ENCODE measurements around the gene TWF2.
A peak's percentile ranks its signal among the peaks of the same experiment; 100 is the strongest.

Gene TWF2

DNA sequence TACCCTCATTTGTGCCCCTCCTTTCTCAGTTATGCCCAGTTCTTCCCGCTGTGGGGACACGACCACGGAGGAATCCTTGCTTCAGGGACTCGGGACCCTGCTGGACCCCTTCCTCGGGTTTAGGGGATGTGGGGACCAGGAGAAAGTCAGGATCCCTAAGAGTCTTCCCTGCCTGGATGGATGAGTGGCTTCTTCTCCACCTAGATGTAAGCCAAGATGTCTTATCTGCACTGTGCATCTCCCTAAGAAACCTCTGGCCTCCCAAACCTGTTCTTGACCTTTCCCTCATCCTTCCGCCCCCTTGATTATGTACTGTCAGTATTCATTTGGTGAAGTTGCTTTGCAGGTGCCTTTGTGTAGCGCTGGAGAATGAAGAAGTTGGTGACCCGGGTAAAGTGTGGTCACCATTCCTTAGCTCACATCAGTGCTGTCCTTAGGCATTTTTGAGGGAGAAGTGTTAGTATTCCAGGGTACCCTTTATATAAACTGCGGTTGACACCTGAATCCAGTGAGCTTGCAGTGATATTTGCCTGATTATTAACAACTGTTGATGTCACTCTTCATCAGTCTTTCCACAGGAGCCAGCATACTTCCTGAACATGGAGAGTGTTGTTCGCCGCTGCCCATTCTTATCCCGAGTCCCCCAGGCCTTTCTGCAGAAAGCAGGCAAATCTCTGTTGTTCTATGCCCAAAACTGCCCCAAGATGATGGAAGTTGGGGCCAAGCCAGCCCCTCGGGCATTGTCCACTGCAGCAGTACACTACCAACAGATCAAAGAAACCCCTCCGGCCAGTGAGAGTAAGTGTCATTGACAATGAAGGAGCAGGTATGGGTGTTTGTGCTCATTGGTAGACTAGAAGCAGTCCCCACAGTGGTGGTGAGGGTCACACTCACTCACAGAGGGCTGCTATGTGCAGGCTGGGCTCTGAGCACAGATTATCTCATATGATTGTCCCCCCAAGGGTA is 40.0 kb downstream of the TWF2 start:
- DNase-seq, result no peak

DNA sequence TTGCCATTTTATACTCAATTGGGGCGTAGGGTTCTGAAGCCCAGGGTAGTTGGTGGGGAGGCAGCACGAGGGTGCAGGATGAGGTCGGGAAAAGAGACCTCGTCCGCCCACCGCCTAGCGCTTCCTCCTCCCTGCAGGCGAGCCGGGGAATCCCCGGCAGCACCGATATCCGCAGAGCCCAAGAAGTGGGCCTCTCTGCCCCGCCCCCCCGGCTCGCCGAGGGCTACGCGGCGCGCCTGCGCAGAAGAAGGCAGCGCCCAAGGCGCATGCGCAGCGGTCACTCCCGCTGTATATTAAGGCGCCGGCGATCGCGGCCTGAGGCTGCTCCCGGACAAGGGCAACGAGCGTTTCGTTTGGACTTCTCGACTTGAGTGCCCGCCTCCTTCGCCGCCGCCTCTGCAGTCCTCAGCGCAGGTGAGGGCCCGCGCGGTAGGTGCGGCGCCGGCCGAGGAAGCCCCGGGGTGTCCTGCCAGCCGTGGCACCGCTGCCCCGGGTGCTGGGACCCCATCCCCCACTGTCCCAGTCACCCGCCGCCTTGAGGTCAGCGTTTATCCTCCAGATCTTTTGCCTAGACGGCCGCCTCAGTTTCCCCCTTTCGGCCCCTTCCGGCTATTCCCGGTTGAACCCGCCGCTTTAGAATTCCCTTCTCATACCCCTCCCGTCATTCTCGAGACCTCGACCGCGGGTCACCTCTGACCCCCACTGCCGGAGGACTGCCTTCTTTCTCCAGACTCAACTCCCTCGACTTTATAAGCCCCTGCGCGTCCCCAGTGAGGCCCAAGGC is 40.9 kb downstream of the TWF2 start, which contains the start of gene ALAS1:
TSS of gene ALAS1 (plus strand) at position 319 of the 784 bp plus-strand sequence. CDS start 1,082 bp downstream, outside the sequence.
- DNase-seq, result peak; percentile 94 to 96

DNA sequence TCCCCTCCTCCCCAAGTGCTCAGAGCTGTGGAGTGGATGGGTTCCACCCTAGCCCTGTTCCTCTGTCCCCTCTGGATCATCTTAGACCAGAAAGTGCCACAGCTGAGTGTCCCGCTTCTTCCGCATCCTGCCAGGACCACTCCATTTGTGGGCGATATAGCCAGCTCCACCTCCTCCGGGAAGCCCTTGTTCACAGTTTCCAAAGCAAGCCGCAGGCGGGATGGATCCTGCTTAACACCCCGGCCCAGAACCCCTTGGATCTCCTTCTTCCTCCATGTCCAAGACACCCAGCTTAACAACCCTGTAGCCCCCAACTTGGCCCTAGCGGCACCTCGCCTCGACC is 41.5 kb downstream of the TWF2 start:
- DNase-seq, result peak in 1 of 2 experiments; percentile 26

DNA sequence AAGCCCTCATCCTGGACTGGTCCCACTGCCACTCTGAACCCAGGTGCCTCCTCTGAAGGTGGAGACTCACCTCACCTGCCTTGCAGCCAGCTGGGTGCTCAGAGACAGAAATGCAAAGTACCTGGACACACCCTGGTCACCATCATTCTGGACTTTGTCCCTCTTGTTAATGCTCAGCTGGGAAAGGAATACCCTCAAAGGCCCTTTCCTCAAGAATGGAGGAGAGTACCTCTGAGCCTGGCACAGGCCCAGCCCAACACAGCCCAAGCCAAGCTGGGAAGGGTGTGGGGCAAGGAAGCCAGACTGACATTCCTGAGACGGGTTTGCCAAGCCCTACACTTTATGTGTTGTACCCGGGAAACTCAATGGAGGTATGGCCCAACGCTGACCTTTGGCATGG is 42.0 kb downstream of the TWF2 start:
- DNase-seq, result no peak

DNA sequence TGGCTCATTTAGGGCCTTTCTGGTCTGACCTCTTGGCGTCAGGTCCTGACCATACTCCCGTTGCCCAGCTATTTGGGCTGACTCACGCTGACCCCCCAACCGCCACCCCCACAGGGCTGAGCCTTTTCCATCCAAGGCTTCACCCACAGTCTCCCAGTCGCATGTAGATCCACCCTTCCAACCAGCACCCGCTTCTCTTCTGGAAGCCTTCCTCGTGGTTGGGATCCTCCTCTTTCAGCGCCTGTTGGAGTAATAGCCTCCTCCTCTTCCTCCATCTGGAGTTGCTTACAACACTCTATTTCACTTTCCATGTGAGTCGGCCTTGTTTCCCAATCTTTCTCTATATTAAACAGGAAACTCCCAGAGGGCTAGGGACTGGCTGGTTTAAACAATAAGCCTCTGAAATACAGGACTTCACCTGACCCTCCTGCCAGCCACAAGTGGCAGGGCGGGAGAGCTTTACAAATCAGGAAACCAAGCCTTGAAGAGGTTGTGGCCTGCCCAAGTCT is 43.1 kb downstream of the TWF2 start:
- DNase-seq, result no peak

DNA sequence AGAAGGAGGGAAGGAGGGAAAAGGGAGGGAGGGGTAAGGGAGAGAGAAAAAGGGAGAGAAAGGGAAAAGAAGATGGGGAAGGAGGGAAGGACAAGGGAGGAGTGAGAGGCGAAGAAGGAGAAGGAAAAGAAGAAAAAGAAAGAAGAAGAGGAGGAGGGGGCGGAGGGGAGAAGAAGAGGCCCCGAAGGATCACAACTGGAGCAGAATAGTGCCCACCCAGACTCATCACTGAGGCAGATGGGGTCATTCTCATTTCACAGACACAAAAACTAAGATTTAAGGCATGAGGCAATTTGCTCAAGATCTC is 43.7 kb downstream of the TWF2 start:
- DNase-seq, result no peak

DNA sequence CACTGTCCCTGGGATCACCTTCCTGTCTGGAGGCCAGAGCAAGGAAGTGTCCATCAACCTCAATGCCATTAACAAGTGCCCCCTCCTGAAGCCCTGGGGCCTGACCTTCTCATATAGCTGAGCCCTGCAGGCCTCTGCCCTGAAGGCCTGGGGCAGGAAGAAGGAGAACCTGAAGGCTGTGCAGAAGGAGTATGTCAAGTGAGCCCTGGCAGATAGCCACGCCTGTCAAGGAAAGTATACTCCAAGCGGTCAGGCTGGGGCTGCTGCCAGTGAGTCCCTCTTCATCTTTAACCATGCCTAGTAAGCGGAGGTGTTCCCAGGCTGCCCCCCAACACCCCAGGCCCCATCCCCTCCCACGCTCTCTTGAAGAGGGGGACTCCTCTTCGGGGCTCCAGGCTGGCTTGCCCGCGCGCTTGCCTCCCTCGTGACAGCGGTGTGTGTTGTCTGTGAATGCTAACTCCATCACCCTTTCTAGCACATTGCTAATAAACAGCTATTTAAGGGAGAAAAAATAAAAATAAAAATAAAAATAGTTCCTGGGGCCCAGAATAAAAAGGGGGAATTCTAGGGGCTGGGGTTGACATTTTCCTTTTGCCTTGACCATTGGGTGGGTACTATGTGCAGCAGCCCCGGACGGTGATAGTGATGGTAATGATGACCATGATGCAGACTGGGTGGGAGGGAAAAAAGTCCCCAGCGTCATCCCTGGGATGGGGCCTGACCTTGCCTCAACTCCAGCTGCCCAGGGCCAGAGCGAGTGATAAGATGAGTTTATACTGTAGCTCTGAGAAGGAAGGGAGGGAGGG is 44.3 kb downstream of the TWF2 start:
- DNase-seq, result no peak

DNA sequence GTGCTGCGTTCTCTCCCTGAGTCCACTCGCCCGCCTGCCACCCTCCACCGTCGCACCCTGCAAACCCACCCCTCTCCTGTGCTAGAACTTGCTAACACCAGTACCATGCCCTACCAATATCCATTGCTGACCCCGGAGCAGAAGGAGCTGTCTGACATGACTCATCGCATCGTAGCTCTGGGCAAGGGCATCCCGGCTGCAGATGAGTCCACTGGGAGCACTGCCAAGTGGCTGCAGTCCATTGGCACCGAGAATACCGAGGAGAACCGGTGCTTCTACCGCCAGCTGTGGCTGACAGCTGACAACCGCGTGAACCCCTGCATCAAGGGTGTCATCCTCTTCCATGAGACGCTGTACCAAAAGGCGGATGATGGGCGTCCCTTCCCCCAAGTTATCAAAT is 45.9 kb downstream of the TWF2 start:
- no peak for DNase-seq

DNA sequence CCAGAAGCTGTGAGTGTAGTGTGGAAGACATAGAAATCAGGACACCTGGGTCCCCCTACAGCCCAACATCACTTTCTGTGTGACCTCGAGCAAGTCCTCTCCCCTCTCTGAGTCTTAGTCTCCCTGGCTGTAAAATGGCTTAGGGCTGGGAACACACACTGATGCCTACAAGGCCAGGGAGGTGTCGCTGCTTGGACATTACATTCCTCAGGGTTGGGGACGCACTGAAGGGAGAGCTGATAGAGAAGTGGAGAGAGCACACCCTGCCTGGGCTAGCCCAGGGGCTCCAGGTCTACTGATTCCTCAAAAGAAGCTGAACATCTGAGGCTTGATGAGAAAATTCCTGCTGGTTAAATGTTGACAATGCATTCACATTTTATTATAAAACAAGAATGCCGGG is 47.3 kb downstream of the TWF2 start:
- DNase-seq, result no peak

DNA sequence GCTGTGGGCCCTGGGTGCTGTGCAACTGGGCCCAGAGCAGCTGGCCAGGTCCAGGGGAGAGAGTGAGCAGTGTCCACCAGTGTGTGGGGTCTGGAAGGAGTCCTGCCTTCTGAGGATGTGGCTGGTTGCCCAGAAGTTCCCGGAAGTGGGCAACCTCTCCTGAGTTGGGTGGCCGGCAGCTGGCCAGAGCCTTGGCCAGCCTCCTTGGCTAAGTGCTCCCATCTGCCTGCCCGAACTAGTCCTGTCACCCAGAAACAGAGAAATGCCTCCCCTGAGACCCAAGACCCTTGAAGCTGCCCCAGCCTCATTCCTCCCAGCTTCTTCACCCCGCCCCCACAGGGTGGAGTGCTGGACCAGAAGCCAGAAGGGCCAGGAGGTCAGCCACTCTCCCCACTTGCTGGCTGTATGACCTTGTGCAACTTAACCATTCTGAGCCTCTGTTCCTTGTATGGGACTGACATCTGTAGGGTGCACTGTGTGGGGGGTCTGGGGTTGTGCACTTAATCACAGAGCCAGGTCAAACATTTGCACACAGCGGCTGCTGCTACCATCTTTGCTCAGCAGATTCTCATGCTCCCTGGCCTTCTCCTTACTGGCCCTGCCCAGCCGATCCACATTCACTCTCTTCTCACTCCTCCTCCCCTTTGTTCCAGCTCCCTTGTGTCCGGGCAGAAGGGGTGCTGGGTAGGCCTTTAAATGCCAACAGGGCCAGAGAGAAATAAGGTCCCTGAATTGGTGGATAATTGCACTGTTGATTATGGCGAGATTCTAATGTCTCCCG is 48.5 kb downstream of the TWF2 start:
- no peak for DNase-seq

DNA sequence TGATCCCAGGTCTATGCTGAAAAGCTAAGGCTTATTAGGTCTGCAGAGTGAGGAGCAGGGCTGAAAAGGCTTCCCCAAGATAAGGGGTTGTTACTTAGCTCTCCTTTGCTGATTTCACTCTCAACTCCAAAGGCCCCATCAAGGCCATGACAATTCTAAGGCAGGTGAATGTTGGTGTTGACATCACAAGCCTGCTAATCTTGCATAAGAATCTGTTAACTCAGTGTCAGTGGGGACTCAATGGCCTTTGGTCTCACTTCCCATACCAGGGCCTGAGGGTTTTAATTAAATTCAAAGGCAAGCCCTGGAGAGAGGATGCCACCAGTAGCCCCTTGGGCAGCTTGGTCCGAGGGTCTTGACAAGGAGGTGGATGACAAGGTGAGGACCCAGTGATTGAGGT is 50.4 kb downstream of the TWF2 start:
- DNase-seq, result no peak

DNA sequence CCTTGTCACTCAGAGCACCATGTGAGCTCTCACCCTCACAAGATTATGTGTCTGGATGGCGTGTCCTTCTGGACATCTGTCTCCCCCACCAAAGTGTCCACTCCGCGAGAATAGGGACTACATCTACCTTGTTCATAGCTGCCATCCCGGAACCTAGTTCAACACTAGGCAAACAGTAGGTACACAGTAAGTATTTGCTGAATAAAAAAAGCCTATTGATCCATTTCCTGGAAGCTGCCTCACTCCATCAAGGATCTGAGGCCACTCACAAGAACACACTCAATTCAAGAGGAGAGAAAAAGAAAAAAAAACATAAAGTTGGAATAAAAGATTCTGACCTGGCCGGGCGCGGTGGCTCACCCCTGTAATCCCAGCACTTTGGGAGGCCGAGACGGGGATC is 52.2 kb downstream of the TWF2 start:
- DNase-seq, result no peak

DNA sequence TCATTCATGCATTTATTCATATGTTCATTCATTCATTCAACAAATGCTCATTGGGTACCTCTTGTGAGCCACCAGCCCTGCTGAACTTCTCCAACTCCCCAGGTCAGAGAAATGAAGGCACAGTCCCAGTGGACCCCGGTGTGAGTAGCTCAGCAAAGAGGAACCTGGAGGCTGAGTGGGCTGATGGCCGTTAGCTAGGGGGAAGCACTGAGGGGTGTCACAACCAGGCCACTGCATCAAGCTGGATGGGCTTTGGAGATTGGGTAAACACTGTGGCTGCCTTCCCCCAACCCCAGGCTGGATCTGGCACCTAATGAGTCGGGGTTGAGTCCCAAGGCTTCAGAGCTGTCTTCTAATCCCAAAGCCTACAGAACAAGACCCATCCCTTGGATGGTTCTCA is 53.1 kb downstream of the TWF2 start:
- DNase-seq, result no peak

DNA sequence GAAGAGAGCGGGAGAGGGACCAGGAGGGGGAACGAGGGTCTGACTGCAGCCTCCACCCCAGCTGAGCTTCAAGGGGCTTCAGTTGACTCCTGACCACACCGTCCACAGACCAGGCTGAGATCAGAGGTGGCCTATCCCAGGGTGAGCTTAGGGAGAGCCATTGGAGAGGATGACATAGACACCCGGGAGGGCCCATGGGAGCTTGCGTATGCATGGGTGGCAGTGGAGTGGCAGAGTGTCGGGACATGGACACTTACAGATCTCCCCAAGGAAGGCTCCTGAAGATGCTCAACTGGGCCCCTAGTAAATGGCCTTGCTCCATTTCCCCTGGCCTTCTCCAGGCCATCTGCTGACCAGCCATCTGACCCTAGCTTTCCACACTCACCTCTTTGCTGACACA is 53.6 kb downstream of the TWF2 start:
- no peak for DNase-seq

DNA sequence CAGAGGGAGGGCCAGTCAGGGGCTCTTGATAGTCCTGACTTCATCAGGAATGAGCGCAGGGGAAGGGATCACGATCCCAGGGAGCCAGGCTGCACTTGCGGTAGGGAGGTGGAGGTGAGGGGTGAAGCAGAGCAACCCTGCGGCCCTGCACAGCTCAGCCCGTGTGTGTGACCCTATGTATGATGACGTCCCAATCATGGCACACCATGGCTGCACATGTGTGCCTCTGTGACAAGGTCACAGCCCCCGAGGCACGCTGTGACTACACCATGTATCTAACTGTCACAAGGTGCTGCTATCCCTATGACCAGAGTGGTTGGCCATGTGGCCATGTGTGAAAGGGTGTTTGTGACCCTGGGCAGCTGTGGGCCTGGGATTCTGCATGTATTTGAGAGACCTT is 54.3 kb downstream of the TWF2 start:
- DNase-seq, result no peak

DNA sequence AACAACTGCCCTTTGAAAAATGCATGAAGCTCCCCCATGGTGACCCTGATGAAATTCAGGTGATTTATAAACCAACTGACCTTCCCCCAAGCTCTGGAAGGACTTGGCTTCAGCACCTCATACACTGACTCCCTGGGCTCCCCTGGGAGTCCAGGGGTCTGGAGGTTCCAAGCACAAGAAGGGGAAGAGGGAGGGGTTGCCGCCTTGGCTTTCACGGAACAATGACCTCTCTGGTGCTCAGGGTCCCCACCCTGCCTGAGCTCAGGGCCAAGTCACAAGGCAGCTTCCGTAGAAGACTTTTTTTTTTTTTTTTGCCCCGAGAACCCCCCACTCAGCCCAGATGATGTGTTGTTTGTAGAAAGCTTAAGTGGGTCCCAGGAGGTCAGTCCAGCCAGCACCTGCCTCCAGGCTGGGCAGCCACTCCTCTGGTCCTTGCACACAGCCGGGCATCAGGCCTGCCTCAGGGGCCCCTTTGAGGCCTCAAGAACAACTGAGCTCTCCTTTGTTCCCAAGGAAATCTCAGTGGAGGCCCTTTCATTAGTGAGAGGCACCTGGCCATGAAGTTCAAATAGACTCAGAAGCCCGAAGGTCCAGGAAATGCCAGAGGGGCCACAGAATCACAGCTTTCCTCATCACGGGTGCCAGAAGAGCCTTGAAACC is 55.0 kb downstream of the TWF2 start:
- DNase-seq, result no peak

DNA sequence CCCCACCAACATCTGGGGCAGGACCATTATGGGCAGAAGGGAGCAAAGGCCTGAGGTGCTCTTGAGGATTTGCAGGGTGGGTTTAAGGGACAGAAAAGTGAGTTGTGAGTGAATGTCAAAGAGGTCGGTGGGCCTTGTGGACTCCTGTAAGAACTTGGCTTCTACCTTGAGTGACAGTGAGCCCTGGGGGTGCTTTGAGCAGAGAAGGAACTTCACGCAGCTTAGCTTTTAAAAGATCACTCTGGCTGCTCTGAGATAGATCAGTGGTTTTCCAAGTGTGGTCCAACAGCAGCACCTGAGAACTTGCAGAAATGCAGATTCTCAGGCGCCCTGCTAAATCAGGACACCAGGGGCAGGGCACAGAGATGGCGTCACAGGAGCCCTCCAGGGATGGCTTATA is 56.3 kb downstream of the TWF2 start:
- DNase-seq, result no peak

DNA sequence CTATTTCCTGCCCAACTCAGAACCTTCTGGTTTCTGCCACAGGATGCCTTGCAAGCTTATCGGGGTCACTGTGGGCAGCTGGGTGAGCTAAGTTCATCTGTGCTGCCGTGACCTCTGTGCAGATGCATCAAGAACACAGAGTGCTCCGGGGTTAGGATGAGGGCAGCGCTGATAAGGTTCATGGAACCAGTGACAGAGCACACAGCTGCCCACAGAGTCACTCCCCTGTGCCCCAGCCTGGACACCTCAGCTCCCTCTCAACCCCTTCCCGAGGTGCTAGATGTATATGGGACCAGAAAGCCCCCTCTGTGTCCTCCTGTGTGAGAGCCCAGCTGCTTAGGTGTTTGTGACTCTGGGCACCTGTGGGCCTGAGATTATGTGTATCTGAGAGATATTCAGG is 56.8 kb downstream of the TWF2 start:
- no peak for DNase-seq

DNA sequence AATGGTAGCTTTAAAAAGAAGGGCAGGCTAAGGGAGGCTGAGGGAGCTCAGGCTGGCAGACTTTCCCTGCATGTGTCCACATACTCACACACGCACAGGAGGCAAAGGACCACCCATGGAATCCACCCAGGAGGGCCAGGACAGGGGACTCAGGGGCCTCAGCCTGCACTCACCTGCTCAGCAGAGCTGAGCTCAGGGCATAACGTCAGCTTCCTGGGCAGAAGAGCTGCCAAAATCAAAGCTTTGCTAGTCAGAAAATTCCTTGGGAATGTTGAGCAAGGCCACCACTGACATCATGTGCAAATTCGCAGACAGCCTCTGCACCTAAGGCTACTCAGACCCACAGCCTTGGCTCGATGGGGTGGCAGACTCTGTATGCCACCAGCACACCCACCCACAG is 57.4 kb downstream of the TWF2 start:
- DNase-seq, result no peak

Data from activated CD4-positive, alpha-beta T cell treated with anti-CD3 and anti-CD28 coated beads, Interleukin-2, amount 50 U/mL, for 48 hours (primary cell).